ENCODE data around the gene ADAMTS17.

DNA sequence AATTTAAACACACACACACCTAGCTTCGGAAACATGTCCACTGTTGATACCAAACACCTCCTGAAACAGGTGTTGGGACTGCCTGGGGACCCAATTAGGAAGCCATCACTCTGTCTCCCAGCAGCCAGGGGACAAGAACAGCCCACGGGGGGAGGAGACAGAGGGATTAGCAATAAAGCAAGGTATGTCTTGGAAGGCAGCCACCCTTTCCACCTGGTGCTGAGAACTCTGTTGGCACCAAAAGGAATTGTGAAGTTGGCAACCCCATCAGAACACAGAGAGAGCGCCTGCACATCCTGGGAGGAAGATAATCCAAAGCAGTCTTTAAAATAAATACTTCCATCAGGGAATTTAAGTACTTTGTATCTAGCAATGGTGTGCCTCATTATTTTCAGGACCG lies 111.0 kb downstream of the ADAMTS17 start:
- TF ChIP-seq, protein P1, sequence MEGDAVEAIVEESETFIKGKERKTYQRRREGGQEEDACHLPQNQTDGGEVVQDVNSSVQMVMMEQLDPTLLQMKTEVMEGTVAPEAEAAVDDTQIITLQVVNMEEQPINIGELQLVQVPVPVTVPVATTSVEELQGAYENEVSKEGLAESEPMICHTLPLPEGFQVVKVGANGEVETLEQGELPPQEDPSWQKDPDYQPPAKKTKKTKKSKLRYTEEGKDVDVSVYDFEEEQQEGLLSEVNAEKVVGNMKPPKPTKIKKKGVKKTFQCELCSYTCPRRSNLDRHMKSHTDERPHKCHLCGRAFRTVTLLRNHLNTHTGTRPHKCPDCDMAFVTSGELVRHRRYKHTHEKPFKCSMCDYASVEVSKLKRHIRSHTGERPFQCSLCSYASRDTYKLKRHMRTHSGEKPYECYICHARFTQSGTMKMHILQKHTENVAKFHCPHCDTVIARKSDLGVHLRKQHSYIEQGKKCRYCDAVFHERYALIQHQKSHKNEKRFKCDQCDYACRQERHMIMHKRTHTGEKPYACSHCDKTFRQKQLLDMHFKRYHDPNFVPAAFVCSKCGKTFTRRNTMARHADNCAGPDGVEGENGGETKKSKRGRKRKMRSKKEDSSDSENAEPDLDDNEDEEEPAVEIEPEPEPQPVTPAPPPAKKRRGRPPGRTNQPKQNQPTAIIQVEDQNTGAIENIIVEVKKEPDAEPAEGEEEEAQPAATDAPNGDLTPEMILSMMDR (conservative IDR thresholded peaks at IDR 0.05; ENCODE audit: low read depth, low read length), result no peak
- TF ChIP-seq EZH2 (IDR thresholded peaks at IDR 0.05; ENCODE audit: borderline replicate concordance, low read depth, low read length, poor library complexity, severe bottlenecking), result no peak
